SH-SY5Y (cell line): ENCODE data around the gene DAGLA.

ENCODE experiments used
- GATA2 ChIP-seq: IDR thresholded peaks from 2 replicates; pipeline ENCODE4 v1.6.1; 2011; ENCODE audit warnings: mild to moderate bottlenecking, low read depth, low read length
- GATA3 ChIP-seq: IDR thresholded peaks from 2 replicates; pipeline ENCODE4 v1.6.1; 2011; ENCODE audit warnings: low read depth, mild to moderate bottlenecking, low read length, moderate library complexity

The DAGLA gene

GRCh38 chr11:61679893-61680621 lies at the start of gene DAGLA:
Gene DAGLA, plus strand, starts transcription at chr11:61680391. Its CDS starts 39,765 bp downstream, at chr11:61720156.
- TF ChIP-seq GATA3 (no peak), GATA2 (no peak)

- TF ChIP-seq GATA3: no peak
- no peak for TF ChIP-seq GATA2
Measured at GRCh38 chr11:61632096-61632495, 48.1 kb upstream of the DAGLA start.

- no peak for TF ChIP-seq GATA3
- no peak for TF ChIP-seq GATA2
Measured at GRCh38 chr11:61635304-61635703, 44.9 kb upstream of the DAGLA start.

- no peak for TF ChIP-seq GATA3
- no peak for TF ChIP-seq GATA2
Measured at GRCh38 chr11:61635787-61636186, 44.4 kb upstream of the DAGLA start.

- no peak for TF ChIP-seq GATA2
- TF ChIP-seq GATA3: no peak
Measured at GRCh38 chr11:61636676-61637075, 43.5 kb upstream of the DAGLA start.

GRCh38 chr11:61637277-61637676 lies 42.9 kb upstream of the DAGLA start:
- TF ChIP-seq GATA2 (no peak), GATA3 (no peak)

- no peak for TF ChIP-seq GATA2
- no peak for TF ChIP-seq GATA3
Measured at GRCh38 chr11:61639816-61640443, 40.3 kb upstream of the DAGLA start.

GRCh38 chr11:61642162-61642561 lies 38.0 kb upstream of the DAGLA start:
- no peak for TF ChIP-seq GATA3
- no peak for TF ChIP-seq GATA2

GRCh38 chr11:61645179-61645868 lies 34.9 kb upstream of the DAGLA start:
- TF ChIP-seq GATA3 (no peak), GATA2 (peak; percentile 56)

GRCh38 chr11:61647529-61647928 lies 32.7 kb upstream of the DAGLA start:
- TF ChIP-seq GATA3 (no peak), GATA2 (no peak)

- no peak for TF ChIP-seq GATA3
- no peak for TF ChIP-seq GATA2
Measured at GRCh38 chr11:61650781-61651571, 29.2 kb upstream of the DAGLA start.

- TF ChIP-seq GATA2: no peak
- TF ChIP-seq GATA3: no peak
Measured at GRCh38 chr11:61652135-61652534, 28.1 kb upstream of the DAGLA start.

- TF ChIP-seq GATA3 (no peak), GATA2 (no peak)
Measured at GRCh38 chr11:61654397-61654829, 25.8 kb upstream of the DAGLA start.
